Kidney tubule cell (primary cell): ENCODE results near the gene HCST.

Experiments used
- DNase-seq: peaks from one replicate; pipeline ENCODE4 v3.0.0-alpha.2; 2018; ENCODE audit warnings: low spot score

Gene HCST

DNA sequence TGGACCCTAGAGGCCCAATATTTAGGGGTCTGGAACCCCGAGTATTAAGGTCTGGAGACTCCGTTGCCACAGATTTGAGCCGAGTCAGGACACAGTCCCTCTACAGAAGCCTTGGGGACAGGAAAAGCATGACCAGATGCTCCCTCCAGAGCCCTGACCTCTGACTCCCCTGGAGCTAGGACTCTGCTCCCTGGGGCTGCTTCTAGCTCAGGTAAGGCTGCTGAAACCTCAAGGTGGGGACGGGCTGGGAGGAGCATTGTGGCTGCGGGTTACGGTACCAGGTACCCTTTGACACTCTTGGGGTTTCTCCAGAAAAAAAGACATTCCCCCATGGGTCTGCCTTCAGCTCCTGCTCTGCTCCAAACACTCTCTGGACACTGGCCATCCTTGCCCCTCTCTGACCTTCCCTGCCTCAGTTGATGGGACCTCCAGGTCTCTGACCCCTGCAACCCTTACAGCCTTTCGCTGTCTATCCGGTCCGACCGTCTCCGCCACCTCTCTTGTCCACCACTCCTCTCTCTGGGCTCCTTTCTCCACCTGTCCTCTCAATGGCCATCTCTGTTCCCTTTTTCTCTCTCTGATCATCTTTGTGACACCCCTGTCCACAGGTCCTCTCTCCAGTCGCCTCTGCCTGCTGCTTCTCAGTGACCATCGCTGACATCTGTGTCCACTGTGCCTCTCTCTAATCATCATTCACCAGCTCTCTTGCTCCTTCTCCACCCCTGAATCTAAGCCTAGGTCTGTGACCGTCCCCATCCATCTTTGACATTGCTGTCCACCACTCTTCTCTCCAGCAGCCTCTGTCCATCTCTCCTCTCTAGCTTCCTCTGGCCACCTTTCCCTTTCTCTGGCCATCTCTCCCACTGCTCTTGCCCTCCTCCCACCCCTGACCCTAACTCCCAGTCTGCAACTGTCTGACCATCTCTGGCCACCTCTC is 35.3 kb downstream of the HCST start:
- DNase-seq = no peak

DNA sequence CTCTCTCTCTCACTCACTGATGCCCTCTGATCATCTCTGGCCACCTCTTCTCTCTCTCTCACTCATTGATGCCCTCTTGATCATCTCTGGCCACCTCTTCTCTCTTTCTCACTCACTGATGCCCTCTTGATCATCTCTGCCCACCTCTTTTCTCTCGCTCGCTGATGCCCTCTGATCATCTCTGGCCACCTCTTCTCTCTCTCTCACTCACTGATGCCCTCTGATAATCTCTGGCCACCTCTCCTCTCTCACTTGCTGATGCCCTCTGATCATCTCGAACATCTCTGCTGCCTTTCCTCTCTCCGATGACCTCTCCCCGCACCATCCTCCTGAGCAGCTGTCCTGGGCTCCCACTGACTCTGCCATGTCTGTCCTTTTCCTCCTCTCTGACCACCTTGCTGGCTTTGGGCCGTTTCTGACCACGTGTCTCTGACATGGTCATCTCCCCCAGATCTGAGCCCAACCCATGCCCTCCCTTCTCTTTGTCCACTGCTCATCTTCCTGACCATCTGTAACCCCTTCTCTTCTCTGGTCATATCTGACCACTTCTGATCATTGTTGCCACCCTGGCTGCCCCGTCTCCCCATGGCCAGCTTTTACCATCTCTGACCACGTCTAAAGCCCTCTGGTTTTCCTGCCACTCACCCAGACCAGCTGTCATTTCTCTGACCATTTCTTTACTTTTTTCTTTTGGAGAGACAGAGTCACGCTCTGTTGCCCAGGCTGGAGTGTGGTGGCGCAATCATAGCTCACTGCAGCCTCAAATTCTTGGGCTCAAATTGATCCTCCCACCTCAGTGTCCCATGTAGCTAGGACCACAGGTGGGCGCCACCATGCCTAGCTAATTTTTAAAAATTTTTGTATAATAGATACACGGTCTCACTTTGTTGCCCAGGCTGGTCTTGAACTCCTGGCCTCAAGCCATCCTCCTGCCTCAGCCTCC is 36.2 kb downstream of the HCST start:
- no peak for DNase-seq

DNA sequence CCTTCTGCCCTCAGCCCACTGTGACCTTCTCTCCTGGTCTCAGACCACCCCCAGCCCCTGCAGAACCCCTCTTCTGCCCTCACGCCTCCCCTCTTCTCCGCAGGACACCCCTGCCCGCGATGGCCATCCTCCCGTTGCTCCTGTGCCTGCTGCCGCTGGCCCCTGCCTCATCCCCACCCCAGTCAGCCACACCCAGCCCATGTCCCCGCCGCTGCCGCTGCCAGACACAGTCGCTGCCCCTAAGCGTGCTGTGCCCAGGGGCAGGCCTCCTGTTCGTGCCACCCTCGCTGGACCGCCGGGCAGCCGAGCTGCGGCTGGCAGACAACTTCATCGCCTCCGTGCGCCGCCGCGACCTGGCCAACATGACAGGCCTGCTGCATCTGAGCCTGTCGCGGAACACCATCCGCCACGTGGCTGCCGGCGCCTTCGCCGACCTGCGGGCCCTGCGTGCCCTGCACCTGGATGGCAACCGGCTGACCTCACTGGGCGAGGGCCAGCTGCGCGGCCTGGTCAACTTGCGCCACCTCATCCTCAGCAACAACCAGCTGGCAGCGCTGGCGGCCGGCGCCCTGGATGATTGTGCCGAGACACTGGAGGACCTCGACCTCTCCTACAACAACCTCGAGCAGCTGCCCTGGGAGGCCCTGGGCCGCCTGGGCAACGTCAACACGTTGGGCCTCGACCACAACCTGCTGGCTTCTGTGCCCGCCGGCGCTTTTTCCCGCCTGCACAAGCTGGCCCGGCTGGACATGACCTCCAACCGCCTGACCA is 37.2 kb downstream of the HCST start:
- no peak for DNase-seq

DNA sequence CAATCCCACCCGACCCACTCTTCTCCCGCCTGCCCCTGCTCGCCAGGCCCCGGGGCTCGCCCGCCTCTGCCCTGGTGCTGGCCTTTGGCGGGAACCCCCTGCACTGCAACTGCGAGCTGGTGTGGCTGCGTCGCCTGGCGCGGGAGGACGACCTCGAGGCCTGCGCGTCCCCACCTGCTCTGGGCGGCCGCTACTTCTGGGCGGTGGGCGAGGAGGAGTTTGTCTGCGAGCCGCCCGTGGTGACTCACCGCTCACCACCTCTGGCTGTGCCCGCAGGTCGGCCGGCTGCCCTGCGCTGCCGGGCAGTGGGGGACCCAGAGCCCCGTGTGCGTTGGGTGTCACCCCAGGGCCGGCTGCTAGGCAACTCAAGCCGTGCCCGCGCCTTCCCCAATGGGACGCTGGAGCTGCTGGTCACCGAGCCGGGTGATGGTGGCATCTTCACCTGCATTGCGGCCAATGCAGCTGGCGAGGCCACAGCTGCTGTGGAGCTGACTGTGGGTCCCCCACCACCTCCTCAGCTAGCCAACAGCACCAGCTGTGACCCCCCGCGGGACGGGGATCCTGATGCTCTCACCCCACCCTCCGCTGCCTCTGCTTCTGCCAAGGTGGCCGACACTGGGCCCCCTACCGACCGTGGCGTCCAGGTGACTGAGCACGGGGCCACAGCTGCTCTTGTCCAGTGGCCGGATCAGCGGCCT is 37.9 kb downstream of the HCST start:
- DNase-seq = no peak

DNA sequence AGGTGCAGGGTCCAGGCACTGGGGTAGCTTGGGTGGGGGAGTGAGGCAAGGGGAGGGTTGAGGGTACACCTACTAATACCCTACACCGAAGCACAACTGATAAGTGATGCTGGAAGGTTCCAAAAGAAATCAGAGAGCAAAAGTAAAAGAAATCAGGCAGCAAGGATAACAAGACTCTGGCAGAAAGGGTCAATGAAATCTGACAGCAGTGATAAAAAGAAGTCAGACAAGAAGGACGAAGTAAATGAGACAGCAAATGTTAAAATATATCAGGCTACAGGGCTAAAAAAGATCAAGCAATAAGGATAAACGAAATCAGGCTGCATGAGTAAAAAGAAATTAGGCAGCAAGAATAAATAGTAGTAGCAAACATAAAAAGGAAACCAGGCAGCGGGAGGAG is 38.5 kb downstream of the HCST start:
- DNase-seq = no peak

DNA sequence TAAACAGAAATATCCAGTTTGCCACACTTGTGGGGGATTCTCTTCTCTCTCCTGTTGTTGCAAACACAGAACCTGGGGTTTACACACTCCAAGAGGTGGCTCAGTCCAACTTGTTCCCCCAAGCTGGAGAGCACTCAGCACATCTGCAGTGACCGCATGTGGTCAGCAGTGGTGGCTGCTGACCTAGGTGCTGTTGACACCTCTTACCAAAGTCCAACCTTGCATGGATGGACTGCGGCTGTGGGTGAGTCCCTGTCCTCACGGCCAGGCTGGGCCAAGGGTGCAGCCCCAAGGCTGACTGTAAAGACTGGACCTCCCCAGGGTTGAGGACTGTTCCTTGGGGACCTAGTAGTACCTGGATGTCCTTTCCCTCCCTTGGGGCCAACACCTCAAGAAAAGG is 39.9 kb downstream of the HCST start:
- DNase-seq = no peak

DNA sequence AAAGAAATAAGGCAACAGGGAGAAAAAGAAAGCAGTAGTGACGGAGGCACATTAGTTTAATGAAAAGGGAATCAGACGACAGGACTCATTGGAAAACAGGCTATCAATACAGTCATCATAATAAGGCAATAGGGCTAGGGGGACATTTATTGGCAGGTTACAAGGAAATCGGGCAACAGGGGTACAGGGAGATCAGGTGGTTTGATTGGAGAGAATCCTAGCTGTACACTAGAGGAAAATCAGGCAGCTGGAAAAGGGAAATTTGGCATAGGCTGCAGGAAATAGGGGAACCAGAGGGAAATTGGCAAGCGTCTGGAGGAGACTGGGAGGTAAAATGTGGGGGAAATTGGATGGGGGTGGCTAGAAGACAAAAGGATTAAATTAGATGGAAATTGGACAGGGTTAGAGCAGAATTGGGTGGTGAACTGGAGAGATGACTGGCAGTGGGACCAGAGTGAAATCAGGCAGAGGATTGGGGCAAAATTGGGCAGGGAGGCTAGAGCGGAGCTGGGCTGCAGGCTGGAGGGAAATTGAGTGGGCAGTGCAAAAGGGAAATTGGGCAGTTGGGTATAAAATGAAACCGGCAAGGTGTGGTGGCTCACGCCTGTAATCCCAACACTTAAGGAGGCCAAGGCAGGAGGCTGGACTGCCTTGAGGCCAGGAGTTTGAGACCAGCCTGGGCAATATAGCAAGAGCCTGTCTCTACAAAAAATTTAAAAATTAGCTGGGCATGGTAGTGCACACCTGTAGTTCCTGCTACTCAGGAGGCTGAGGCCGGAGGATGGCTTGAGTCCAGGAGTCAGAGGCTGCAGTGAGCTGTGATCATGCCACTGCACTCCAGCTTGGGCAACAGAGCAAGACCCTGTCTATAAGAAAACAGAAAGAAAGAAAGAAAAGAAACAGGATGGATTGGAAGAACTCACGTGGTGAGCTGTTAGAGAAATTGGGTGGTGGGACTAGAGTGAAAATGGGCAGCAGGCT is 41.3 kb downstream of the HCST start:
- DNase-seq = no peak

DNA sequence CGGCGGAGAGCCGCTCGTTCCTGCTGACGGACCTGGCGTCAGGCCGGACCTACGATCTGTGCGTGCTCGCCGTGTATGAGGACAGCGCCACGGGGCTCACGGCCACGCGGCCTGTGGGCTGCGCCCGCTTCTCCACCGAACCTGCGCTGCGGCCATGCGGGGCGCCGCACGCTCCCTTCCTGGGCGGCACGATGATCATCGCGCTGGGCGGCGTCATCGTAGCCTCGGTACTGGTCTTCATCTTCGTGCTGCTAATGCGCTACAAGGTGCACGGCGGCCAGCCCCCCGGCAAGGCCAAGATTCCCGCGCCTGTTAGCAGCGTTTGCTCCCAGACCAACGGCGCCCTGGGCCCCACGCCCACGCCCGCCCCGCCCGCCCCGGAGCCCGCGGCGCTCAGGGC is 42.2 kb downstream of the HCST start:
- no peak for DNase-seq

DNA sequence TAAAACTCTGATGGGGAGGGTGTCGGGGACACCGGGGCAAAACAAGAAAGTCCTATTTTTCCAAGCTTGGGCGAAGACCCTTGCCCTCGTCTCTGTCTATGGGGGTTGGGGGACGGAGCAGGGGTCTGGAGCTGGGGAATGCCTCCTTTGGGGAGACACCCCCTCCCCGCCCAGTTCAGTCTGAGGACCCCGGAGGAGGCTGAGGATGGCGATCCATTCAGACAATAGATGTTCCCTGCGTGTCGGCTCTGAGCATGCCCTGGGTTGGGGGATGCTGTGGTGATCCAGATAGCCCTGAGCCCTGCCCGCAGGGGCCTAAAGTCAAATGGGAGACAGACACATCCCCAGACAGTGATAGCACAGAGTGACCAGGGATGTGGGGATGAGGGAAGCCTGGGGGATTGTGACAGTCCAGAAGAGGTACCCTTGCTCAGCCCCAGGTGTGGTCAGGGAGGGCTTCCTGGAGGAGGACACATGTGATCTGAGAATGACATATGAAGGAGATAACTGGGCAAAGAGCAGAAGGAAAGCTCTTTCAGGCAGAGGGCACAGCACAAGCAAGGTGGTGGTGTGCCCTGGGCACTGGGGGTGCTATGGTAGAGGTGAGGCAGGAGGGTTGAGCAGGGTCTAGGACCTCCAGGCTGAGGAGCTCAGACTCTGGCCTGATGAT is 42.9 kb downstream of the HCST start:
- no peak for DNase-seq

DNA sequence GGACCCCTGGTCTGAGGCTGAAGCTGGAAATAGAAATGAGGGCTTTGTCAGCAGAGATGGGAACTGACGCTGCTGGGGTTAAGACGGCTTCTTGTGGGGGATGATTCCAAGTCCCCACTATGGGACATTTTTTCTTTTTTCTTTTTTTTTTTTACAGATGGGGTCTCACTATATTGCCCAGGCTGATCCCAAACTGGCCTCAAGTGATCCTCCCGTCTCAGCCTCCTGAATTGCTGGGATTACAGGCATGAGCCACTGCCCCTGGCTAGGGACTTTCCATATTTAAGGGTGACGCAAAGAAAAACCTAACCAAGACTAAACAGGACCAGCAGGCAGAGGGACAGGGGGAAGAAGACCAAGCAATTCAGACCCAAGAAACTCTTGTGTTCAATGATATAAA is 43.9 kb downstream of the HCST start:
- no peak for DNase-seq

DNA sequence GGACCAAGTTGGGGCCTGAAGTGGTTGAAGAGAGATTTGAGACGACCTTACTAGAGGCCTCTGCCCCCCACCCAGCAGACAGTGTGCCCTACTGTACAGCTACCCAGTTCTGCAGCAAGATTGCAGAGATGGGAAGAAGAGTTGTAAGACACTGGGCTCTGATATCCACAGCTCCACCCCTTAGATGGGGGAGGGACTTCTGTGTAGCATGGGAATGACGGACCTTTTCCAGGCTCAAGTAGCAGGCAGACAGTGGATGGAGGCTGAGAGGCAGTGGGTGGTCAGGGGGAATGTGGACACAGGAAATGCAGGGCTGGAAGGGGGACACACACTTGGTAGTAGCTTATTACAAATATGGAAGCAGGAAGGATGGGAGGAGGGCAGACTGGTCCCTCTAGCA is 46.8 kb downstream of the HCST start:
- no peak for DNase-seq
